HepG2 (cell line): Measurements from ENCODE around the gene CAPRIN2. TPM values are rescaled to one million over a fixed set of nuclear protein-coding genes. Genes with fewer than 3 reads are reported as not detected.

Source experiments
- ATAC-seq: fragments of 200-7000 bp; cut with Tn5 transposase; 3 replicates; pipeline ENCODE4 v1.9.1; 2020; ENCODE audit warnings: mild to moderate bottlenecking, moderate library complexity
- BruUV-seq: library from RNA; stranded (reverse); fragments of 400-500 nt; replicated peaks from 2 replicates; lab custom pipeline; 2021; lab: Mats Ljungman, UMichigan
- CTCF ChIA-PET: fragments of 300-600 bp; formaldehyde crosslinking; extraction: SDS; loops from one replicate; lab custom pipeline; 2021; ENCODE audit warnings: low total read pairs, inconsistent platforms, low intra/inter-chr PET ratio; lab: Yijun Ruan, JAX
- POLR2A ChIA-PET: fragments of 350-600 bp; sonication (Branson Sonifier 250); formaldehyde crosslinking; loops from one replicate; lab custom pipeline; 2020; ENCODE audit warnings: antibody characterized with exemption, inconsistent platforms; lab: Yijun Ruan, JAX
- DNase-seq: peaks from one replicate; pipeline ENCODE4 v3.0.0-alpha.2; 2015; ENCODE audit warnings: low spot score
- FAIRE-seq: peaks from 3 replicates; lab custom pipeline; 2011; peaks lifted over from hg19 to GRCh38; lab: Jason Lieb, UNC
- H2AFZ ChIP-seq: one replicate; pipeline ENCODE4 v1.6.1; 2011; ENCODE audit warnings: low read length, inconsistent platforms
- H3K27ac ChIP-seq: fragments of 300-600 bp; 3 replicates; pipeline ENCODE4 v1.8.0; 2011; ENCODE audit warnings: mixed run types, mild to moderate bottlenecking, mixed read lengths, low read length, inconsistent platforms; ENCODE audit not compliant: insufficient read depth; ENCODE audit errors: extremely low read length
- H3K27me3 ChIP-seq, 2 experiments: fragments of 200-600 bp in 1 of 2; 2 replicates in 1 of 2; 3 replicates in 1 of 2; pipeline versions ENCODE4 v1.6.0 to v1.8.0; 2011; ENCODE audit warnings: low read length in 2 of 2, mild to moderate bottlenecking in 2 of 2, moderate library complexity in 2 of 2, inconsistent platforms in 1 of 2; ENCODE audit not compliant: insufficient read depth in 2 of 2, control insufficient read depth in 1 of 2
- H3K36me3 ChIP-seq, 2 experiments: fragments of 200-600 bp in 1 of 2; replicated peaks in 1 of 2; 2 replicates in 1 of 2; 3 replicates in 1 of 2; pipeline versions ENCODE4 v1.5.1 to v1.8.0; 2011; ENCODE audit warnings: low read length in 2 of 2, inconsistent platforms in 1 of 2; ENCODE audit not compliant: insufficient read depth in 2 of 2, control insufficient read depth in 1 of 2
- H3K4me1 ChIP-seq: 2 replicates; pipeline ENCODE4 v1.5.1; 2012; ENCODE audit warnings: low read length, inconsistent platforms; ENCODE audit not compliant: insufficient read depth
- H3K4me2 ChIP-seq: 2 replicates; pipeline ENCODE4 v1.6.0; 2011; ENCODE audit warnings: low read depth, low read length, inconsistent platforms
- H3K4me3 ChIP-seq, 3 experiments: fragments of 200-600 bp in 1 of 3; sonication (generic), shearing (Covaris generic) in 1 of 3; replicated peaks in 1 of 3; 2 replicates each; pipeline ENCODE4 v1.5.1; 2011 to 2016; ENCODE audit warnings: low read length in 3 of 3, inconsistent platforms in 2 of 3, low read depth in 2 of 3, mild to moderate bottlenecking in 2 of 3, control low read depth in 1 of 3, mixed read lengths in 1 of 3; ENCODE audit not compliant: insufficient read depth in 1 of 3
- H3K79me2 ChIP-seq: one replicate; pipeline ENCODE4 v1.6.1; 2011; ENCODE audit warnings: low read length, inconsistent platforms; ENCODE audit not compliant: insufficient read depth
- H3K9ac ChIP-seq: 2 replicates; pipeline ENCODE4 v1.6.0; 2011; ENCODE audit warnings: mild to moderate bottlenecking, low read depth, low read length, inconsistent platforms; ENCODE audit not compliant: insufficient read depth
- H3K9me3 ChIP-seq: 2 replicates; pipeline ENCODE4 v1.5.1; 2012; ENCODE audit warnings: mild to moderate bottlenecking, low read length
- H4K20me1 ChIP-seq: 2 replicates; pipeline ENCODE4 v1.6.0; 2011; ENCODE audit warnings: inconsistent platforms, mild to moderate bottlenecking, low read length, moderate library complexity; ENCODE audit not compliant: insufficient read depth
- BORCS8-MEF2B ChIP-seq: sonication (generic); formaldehyde crosslinking; IDR thresholded peaks from 2 replicates; pipeline ENCODE4 v1.8.0; 2022; ENCODE audit warnings: mild to moderate bottlenecking, missing genetic modification reagents
- CREM ChIP-seq, 2 experiments: sonication (generic) in 1 of 2; formaldehyde crosslinking in 1 of 2; IDR thresholded peaks; 2 replicates each; pipeline versions ENCODE4 v1.4.0 to v1.6.1; 2016 to 2020; ENCODE audit warnings: antibody characterized with exemption in 1 of 2, mild to moderate bottlenecking in 1 of 2, missing genetic modification reagents in 1 of 2
- FOXP4 ChIP-seq: sonication (generic); formaldehyde crosslinking; IDR thresholded peaks from 2 replicates; pipeline ENCODE4 v1.4.0; 2020; ENCODE audit warnings: missing genetic modification reagents
- MIXL1 ChIP-seq: IDR thresholded peaks from 2 replicates; pipeline ENCODE4 v1.6.1; 2016
- MLX ChIP-seq: IDR thresholded peaks from 2 replicates; pipeline ENCODE4 v1.6.1; 2016
- RARG ChIP-seq: sonication (generic); formaldehyde crosslinking; IDR thresholded peaks from 2 replicates; pipeline ENCODE4 v1.4.0; 2020; ENCODE audit warnings: low read depth, mild to moderate bottlenecking, missing genetic modification reagents
- RFXANK ChIP-seq: IDR thresholded peaks from 2 replicates; pipeline ENCODE4 v1.6.1; 2016
- SIX1 ChIP-seq: sonication (generic); formaldehyde crosslinking; IDR thresholded peaks from 2 replicates; pipeline ENCODE4 v1.4.0; 2020; ENCODE audit warnings: missing genetic modification reagents, borderline replicate concordance
- ZFP82 ChIP-seq: sonication (generic); formaldehyde crosslinking; IDR thresholded peaks from 2 replicates; pipeline ENCODE4 v1.5.1; 2020; ENCODE audit warnings: mild to moderate bottlenecking, missing genetic modification reagents, borderline replicate concordance
- ZHX2 ChIP-seq, 2 experiments: sonication (generic) in 1 of 2; formaldehyde crosslinking in 1 of 2; IDR thresholded peaks; 2 replicates each; pipeline versions ENCODE4 v1.6.1 to v1.9.0; 2014 to 2022; ENCODE audit warnings: antibody characterized with exemption in 1 of 2, borderline replicate concordance in 1 of 2, inconsistent platforms in 1 of 2, low read depth in 1 of 2, missing genetic modification reagents in 1 of 2
- WGBS: methylation state at CpG from one replicate; pipeline ENCODE4 v1.1.6; 2017; ENCODE audit warnings: low lambda C conversion rate; 5-methylcytosine and 5-hydroxymethylcytosine counted together
- in situ Hi-C: cut with HindIII; loops from 2 replicates; pipeline ENCODE4 v1.10.0; 2017; ENCODE audit warnings: low pct_unique_long_range_greater_than_20kb; ENCODE audit not compliant: extremely low pct_ligation_motif_present
- intact Hi-C: fragments of 100-400 bp; cut with micrococcal nuclease; formaldehyde crosslinking; loops from one replicate; pipeline ENCODE4 v1.10.0; 2022; ENCODE audit not compliant: unreplicated experiment
- polyA plus RNA-seq, 8 experiments: library from polyadenylated mRNA; depleted of rRNA in 3 of 8; stranded (reverse) in 7 of 8; unstranded in 1 of 8; fragments of >200 nt; fragmentation: Illumina TruSeq in 4 of 8; extraction: Trizol in 4 of 8; gene quantifications; 2 replicates each; pipeline versions ENCODE4 v1.2.1 to v1.2.3, GENCODE V29; 2011 to 2016; ENCODE audit warnings: low read depth in 4 of 8, missing spikeins in 1 of 8, mixed read lengths in 1 of 8; ENCODE audit not compliant: insufficient read depth in 1 of 8
- total RNA-seq, 5 experiments: library from RNA; depleted of rRNA; stranded (reverse); fragments of >200 nt; fragmentation: Illumina TruSeq; extraction: Trizol; gene quantifications; 2 replicates each; pipeline ENCODE4 v1.2.3, GENCODE V29; 2016; ENCODE audit warnings: low read depth in 1 of 5
- TF ChIP-seq, protein P1 (sequence below): IDR thresholded peaks from 2 replicates; pipeline ENCODE4 v1.6.1; 2012; ENCODE audit warnings: low read depth, low read length, improper control_type of control experiment

The CAPRIN2 gene
- total and polyA plus RNA-seq, 2 of the 13 experiments (the other 11 are each of a cell fraction or from before 2014, with no cell fraction given): 21.7 to 30.6 TPM

DNA sequence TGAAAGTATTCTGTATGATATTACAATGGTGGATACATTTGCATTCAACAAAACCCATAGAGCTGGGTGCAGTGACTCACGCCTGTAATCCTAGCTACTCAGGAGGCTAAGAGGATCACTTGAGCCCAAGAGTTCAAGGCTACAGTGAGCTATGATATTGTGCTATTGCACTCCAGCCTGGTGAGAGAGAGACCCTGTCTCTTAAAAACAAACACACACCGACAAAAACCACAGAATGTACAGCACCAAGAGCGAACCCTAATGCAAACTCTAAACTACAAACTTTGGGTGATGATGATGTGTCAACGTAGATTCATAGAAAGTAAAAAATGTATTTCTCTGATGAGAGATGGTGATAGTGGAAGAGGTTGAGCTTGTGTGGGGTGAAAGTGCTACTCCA, 8.6 kb downstream of the CAPRIN2 start:
- H3K27me3 ChIP-seq: no peaks in the 10 kb centered on the region
- no peak overlapping the region for H2AFZ ChIP-seq
- peak overlapping the region; percentile 36 for H3K4me2 ChIP-seq
- WGBS: 11% methylated on average over 3 of the region's 4 CpGs
- DNase-seq (peak; percentile 87), ATAC-seq (peak; percentile 100), FAIRE-seq (peak; percentile 91)
- H3K27ac ChIP-seq: peak overlapping the region; percentile 36
- in situ Hi-C loops (no loop called here), intact Hi-C loops (no loop called here)
- no peak overlapping the region; a peak in 1 of 6 replicates for H3K4me3 ChIP-seq
- POLR2A ChIA-PET: interaction anchor here (0.8 to 3.0 kb wide), 4 partner anchors 10 to 49 kb away, joined by 3 to 16 read pairs (median 4); partner anchors contain the start of gene CAPRIN2
- H4K20me1 ChIP-seq: no peaks in the 10 kb centered on the region
- no TSS peak for BruUV-seq
- peaks cover 50% of the 10 kb centered on the region for H3K4me1 ChIP-seq
- peaks cover 0 to 3% of the 10 kb centered on the region in 2 experiments; a peak in 2 of 5 replicates for H3K36me3 ChIP-seq
- H3K9ac ChIP-seq: no peak overlapping the region
- CTCF ChIA-PET: no interaction called here
- no peaks in the 10 kb centered on the region for H3K9me3 ChIP-seq
- H3K79me2 ChIP-seq: peaks cover 54% of the 10 kb centered on the region
- TF ChIP-seq RARG (CRISPR knock-in tag) (no peak), MLX (CRISPR knock-in tag) (no peak), RFXANK (CRISPR knock-in tag) (no peak), ZHX2 (IDR thresholded peaks at IDR 0.05; ENCODE audit: low read depth) (0 out of 2 replicates have a peak, but pooled peaks have one; percentile 23), ZHX2 (CRISPR knock-in tag; IDR thresholded peaks at IDR 0.05; ENCODE audit: borderline replicate concordance) (no peak), ZFP82 (no peak), FOXP4 (peak; percentile 45; the same call in 1 of the 2 replicates), SIX1 (CRISPR knock-in tag) (peak; percentile 63; the same call in 1 of the 2 replicates), CREM (IDR thresholded peaks at IDR 0.05) (peak; percentile 43; the same call in 1 of the 2 replicates), CREM (CRISPR knock-in tag; IDR thresholded peaks at IDR 0.05) (no peak), BORCS8-MEF2B (no peak), MIXL1 (CRISPR knock-in tag) (0 out of 2 replicates have a peak, but pooled peaks have one; percentile 32)
- TF ChIP-seq, protein P1, sequence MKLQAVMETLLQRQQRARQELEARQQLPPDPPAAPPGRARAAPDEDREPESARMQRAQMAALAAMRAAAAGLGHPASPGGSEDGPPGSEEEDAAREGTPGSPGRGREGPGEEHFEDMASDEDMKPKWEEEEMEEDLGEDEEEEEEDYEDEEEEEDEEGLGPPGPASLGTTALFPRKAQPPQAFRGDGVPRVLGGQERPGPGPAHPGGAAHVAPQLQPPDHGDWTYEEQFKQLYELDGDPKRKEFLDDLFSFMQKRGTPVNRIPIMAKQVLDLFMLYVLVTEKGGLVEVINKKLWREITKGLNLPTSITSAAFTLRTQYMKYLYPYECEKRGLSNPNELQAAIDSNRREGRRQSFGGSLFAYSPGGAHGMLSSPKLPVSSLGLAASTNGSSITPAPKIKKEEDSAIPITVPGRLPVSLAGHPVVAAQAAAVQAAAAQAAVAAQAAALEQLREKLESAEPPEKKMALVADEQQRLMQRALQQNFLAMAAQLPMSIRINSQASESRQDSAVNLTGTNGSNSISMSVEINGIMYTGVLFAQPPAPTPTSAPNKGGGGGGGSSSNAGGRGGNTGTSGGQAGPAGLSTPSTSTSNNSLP: 0 out of 2 replicates have a peak, but pooled peaks have one; percentile 44
